ENCODE measurements around the gene MDP1.

GRCh38 chr14:24260780-24261157 is 44.9 kb upstream of the MDP1 start:
- no peak for TF ChIP-seq POLR2A (IDR thresholded peaks at IDR 0.05)
- TF ChIP-seq, protein P1, sequence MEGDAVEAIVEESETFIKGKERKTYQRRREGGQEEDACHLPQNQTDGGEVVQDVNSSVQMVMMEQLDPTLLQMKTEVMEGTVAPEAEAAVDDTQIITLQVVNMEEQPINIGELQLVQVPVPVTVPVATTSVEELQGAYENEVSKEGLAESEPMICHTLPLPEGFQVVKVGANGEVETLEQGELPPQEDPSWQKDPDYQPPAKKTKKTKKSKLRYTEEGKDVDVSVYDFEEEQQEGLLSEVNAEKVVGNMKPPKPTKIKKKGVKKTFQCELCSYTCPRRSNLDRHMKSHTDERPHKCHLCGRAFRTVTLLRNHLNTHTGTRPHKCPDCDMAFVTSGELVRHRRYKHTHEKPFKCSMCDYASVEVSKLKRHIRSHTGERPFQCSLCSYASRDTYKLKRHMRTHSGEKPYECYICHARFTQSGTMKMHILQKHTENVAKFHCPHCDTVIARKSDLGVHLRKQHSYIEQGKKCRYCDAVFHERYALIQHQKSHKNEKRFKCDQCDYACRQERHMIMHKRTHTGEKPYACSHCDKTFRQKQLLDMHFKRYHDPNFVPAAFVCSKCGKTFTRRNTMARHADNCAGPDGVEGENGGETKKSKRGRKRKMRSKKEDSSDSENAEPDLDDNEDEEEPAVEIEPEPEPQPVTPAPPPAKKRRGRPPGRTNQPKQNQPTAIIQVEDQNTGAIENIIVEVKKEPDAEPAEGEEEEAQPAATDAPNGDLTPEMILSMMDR (IDR thresholded peaks at IDR 0.05) = no peak
